Measurements from ENCODE around the gene TASP1. TPM values are rescaled to one million over a fixed set of nuclear protein-coding genes. Genes with fewer than 3 reads are reported as not detected.

The TASP1 gene
- total RNA-seq, 1 experiment from 2014 or later: 27.4 TPM

- Mint-ChIP-seq H3K9me3 (ENCODE audit: unreplicated experiment) (no peaks in the 10 kb centered on the region), H3K4me1 (ENCODE audit: low read depth, unreplicated experiment) (peaks cover 11% of the 10 kb centered on the region), H3K27ac (ENCODE audit: unreplicated experiment) (no peak overlapping the region), H3K36me3 (ENCODE audit: insufficient read depth, unreplicated experiment) (no peaks in the 10 kb centered on the region), H3K27me3 (ENCODE audit: insufficient read depth, unreplicated experiment) (no peaks in the 10 kb centered on the region), H3K4me3 (ENCODE audit: unreplicated experiment) (no peak overlapping the region)
- no peaks in the 10 kb centered on the region for H3K27me3 ChIP-seq (replicated peaks; ENCODE audit: control insufficient read depth, insufficient read depth, low read length)
- no peaks in the 10 kb centered on the region for H3K36me3 ChIP-seq (ENCODE audit: control insufficient read depth, insufficient read depth, low read length)
- intact Hi-C loops (cut with micrococcal nuclease; ENCODE audit: unreplicated experiment): no loop called here
- no peaks in the 10 kb centered on the region for H3K4me1 ChIP-seq
- DNase-seq: no peak
- POLR2A ChIA-PET: interaction anchor here (1.8 kb wide), 1 partner anchor 9 kb away, joined by 6 read pairs; the partner anchor contains the start of gene TASP1
- no peak overlapping the region for H3K4me3 ChIP-seq (ENCODE audit: low read depth, low read length)
- BruUV-seq (replicated peaks): no TSS peak
- no peak for TF ChIP-seq CTCF (IDR thresholded peaks at IDR 0.05; ENCODE audit: insufficient read depth in 1 of 2, low read depth in 1 of 2, low read length in 1 of 2, severe bottlenecking in 1 of 2, unreplicated experiment in 1 of 2)
- CTCF ChIA-PET: no interaction called here
- H3K9me3 ChIP-seq: 0 out of 2 replicates have a peak, but pooled peaks cover 5% of the 10 kb centered on the region
Observed at GRCh38 chr20:13648291-13649228, 9.8 kb upstream of the TASP1 start.

GRCh38 chr20:13644010-13644409 lies 5.3 kb upstream of the TASP1 start:
- BruUV-seq (replicated peaks): no TSS peak
- H3K27ac Mint-ChIP-seq (ENCODE audit: unreplicated experiment): no peak overlapping the region
- peaks cover 7% of the 10 kb centered on the region for H3K4me1 Mint-ChIP-seq (ENCODE audit: low read depth, unreplicated experiment)
- peaks cover 1% of the 10 kb centered on the region for H3K36me3 Mint-ChIP-seq (ENCODE audit: insufficient read depth, unreplicated experiment)
- ChIA-PET CTCF (no interaction called here), POLR2A (no interaction called here)
- Histone ChIP-seq H3K4me3 (ENCODE audit: low read depth, low read length) (no peak overlapping the region), H3K4me1 (no peaks in the 10 kb centered on the region), H3K36me3 (ENCODE audit: control insufficient read depth, insufficient read depth, low read length) (no peaks in the 10 kb centered on the region), H3K27me3 (replicated peaks; ENCODE audit: control insufficient read depth, insufficient read depth, low read length) (no peaks in the 10 kb centered on the region), H3K9me3 (0 out of 2 replicates have a peak, but pooled peaks cover 5% of the 10 kb centered on the region)
- no peak for TF ChIP-seq CTCF (IDR thresholded peaks at IDR 0.05; ENCODE audit: insufficient read depth in 1 of 2, low read depth in 1 of 2, low read length in 1 of 2, severe bottlenecking in 1 of 2, unreplicated experiment in 1 of 2)
- H3K9me3 Mint-ChIP-seq (ENCODE audit: unreplicated experiment): no peaks in the 10 kb centered on the region
- intact Hi-C loops (cut with micrococcal nuclease; ENCODE audit: unreplicated experiment): no loop called here
- H3K4me3 Mint-ChIP-seq (ENCODE audit: unreplicated experiment): no peak overlapping the region
- H3K27me3 Mint-ChIP-seq (ENCODE audit: insufficient read depth, unreplicated experiment): no peaks in the 10 kb centered on the region
- no peak for DNase-seq

DNA sequence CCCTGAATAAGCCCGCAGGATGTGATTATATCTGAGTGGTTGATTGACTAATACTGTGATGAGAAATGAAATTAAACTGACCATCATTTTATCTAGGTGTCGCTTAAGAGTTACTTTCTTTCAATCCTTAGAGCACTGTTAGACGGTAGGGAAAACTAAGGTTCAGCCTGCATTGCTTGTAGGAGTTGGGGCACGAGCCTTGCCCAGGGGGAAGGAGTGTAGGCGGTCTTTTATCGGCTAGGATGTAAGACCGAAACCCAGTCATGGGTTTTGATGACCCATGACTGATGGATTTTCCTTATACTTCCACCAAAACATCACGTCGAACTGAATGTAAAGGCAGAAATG lies 392 bp upstream of the TASP1 start:
- BruUV-seq (replicated peaks): no TSS peak
- H3K27ac Mint-ChIP-seq (ENCODE audit: unreplicated experiment): peak overlapping the region; percentile 85

More for the DNA sequence above, 392 bp upstream of the TASP1 start:
- ChIA-PET POLR2A (interaction anchor here (0.5 to 1.4 kb wide), 6 partner anchors 9 to 767 kb away, joined by 3 to 6 read pairs (median 4); no protein-coding TSS in a partner anchor), CTCF (interaction anchor here (0.6 to 0.7 kb wide), 3 partner anchors 54 to 337 kb away, joined by 3 to 4 read pairs (median 3); no protein-coding TSS in a partner anchor)
- Histone ChIP-seq H3K4me1 (peaks cover 10% of the 10 kb centered on the region; the same call in 1 of the 2 replicates), H3K4me3 (ENCODE audit: low read depth, low read length) (peak overlapping the region; percentile 32), H3K27me3 (replicated peaks; ENCODE audit: control insufficient read depth, insufficient read depth, low read length) (no peaks in the 10 kb centered on the region), H3K36me3 (ENCODE audit: control insufficient read depth, insufficient read depth, low read length) (no peaks in the 10 kb centered on the region), H3K9me3 (no peaks in the 10 kb centered on the region)
- intact Hi-C loops (cut with micrococcal nuclease; ENCODE audit: unreplicated experiment): loop anchor here (5.0 to 10.0 kb wide), 2 partner anchors 83 to 356 kb away; partner anchors contain the start of genes MACROD2 and SEL1L2
- peaks cover 13% of the 10 kb centered on the region for H3K4me1 Mint-ChIP-seq (ENCODE audit: low read depth, unreplicated experiment)
- no peak for DNase-seq
- no peak for TF ChIP-seq CTCF (IDR thresholded peaks at IDR 0.05; ENCODE audit: insufficient read depth in 1 of 2, low read depth in 1 of 2, low read length in 1 of 2, severe bottlenecking in 1 of 2, unreplicated experiment in 1 of 2)
- H3K9me3 Mint-ChIP-seq (ENCODE audit: unreplicated experiment): no peaks in the 10 kb centered on the region
- H3K27me3 Mint-ChIP-seq (ENCODE audit: insufficient read depth, unreplicated experiment): no peaks in the 10 kb centered on the region
- peak overlapping the region; percentile 86 for H3K4me3 Mint-ChIP-seq (ENCODE audit: unreplicated experiment)
- H3K36me3 Mint-ChIP-seq (ENCODE audit: insufficient read depth, unreplicated experiment): peaks cover 7% of the 10 kb centered on the region

All from Caco-2 (cell line).